ENCODE data around the gene MCF2L2.

GRCh38 chr3:183182732-183183610 lies 245.4 kb downstream of the MCF2L2 start:
- TF ChIP-seq, protein P1, sequence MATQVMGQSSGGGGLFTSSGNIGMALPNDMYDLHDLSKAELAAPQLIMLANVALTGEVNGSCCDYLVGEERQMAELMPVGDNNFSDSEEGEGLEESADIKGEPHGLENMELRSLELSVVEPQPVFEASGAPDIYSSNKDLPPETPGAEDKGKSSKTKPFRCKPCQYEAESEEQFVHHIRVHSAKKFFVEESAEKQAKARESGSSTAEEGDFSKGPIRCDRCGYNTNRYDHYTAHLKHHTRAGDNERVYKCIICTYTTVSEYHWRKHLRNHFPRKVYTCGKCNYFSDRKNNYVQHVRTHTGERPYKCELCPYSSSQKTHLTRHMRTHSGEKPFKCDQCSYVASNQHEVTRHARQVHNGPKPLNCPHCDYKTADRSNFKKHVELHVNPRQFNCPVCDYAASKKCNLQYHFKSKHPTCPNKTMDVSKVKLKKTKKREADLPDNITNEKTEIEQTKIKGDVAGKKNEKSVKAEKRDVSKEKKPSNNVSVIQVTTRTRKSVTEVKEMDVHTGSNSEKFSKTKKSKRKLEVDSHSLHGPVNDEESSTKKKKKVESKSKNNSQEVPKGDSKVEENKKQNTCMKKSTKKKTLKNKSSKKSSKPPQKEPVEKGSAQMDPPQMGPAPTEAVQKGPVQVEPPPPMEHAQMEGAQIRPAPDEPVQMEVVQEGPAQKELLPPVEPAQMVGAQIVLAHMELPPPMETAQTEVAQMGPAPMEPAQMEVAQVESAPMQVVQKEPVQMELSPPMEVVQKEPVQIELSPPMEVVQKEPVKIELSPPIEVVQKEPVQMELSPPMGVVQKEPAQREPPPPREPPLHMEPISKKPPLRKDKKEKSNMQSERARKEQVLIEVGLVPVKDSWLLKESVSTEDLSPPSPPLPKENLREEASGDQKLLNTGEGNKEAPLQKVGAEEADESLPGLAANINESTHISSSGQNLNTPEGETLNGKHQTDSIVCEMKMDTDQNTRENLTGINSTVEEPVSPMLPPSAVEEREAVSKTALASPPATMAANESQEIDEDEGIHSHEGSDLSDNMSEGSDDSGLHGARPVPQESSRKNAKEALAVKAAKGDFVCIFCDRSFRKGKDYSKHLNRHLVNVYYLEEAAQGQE (IDR thresholded peaks at IDR 0.05; ENCODE audit: borderline replicate concordance): no peak
- TF ChIP-seq CTCF (IDR thresholded peaks at IDR 0.05; ENCODE audit: poor library complexity, severe bottlenecking): no peak
- no peak for TF ChIP-seq EP300 (conservative IDR thresholded peaks at IDR 0.05; ENCODE audit: poor library complexity, severe bottlenecking)
